ENCODE results near the gene WDR35. TPM values are rescaled to one million over a fixed set of nuclear protein-coding genes. Genes with fewer than 3 reads are reported as not detected.

WDR35 gene
- total and polyA plus RNA-seq, 4 donors, result 0.97 to 3.8 (median 1.6) TPM

DNA sequence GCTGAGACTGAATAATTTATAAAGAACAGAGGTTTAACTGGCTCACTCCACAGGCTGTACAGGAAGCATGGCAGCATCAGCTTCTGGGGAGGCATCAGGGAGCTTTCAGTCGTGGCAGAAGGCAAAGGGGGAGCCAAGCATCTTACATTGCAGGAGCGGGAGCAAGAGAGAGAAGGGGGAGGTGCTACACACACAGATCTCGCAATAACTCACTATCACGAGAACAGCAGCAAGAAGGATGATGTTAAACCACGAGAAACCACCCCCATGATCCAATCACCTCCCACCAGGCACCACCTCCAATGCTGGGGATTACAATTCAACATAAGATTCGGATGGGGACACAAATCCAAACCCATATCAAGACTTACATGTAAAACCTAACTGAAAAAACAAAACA is 40.3 kb upstream of the WDR35 start (continued):
- TF ChIP-seq, protein P1, sequence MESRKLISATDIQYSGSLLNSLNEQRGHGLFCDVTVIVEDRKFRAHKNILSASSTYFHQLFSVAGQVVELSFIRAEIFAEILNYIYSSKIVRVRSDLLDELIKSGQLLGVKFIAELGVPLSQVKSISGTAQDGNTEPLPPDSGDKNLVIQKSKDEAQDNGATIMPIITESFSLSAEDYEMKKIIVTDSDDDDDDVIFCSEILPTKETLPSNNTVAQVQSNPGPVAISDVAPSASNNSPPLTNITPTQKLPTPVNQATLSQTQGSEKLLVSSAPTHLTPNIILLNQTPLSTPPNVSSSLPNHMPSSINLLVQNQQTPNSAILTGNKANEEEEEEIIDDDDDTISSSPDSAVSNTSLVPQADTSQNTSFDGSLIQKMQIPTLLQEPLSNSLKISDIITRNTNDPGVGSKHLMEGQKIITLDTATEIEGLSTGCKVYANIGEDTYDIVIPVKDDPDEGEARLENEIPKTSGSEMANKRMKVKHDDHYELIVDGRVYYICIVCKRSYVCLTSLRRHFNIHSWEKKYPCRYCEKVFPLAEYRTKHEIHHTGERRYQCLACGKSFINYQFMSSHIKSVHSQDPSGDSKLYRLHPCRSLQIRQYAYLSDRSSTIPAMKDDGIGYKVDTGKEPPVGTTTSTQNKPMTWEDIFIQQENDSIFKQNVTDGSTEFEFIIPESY (IDR thresholded peaks at IDR 0.05), result no peak
- TF ChIP-seq TAF1 (conservative IDR thresholded peaks at IDR 0.05), result no peak
- TF ChIP-seq, protein P2, sequence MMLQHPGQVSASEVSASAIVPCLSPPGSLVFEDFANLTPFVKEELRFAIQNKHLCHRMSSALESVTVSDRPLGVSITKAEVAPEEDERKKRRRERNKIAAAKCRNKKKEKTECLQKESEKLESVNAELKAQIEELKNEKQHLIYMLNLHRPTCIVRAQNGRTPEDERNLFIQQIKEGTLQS (IDR thresholded peaks at IDR 0.05), result no peak

DNA sequence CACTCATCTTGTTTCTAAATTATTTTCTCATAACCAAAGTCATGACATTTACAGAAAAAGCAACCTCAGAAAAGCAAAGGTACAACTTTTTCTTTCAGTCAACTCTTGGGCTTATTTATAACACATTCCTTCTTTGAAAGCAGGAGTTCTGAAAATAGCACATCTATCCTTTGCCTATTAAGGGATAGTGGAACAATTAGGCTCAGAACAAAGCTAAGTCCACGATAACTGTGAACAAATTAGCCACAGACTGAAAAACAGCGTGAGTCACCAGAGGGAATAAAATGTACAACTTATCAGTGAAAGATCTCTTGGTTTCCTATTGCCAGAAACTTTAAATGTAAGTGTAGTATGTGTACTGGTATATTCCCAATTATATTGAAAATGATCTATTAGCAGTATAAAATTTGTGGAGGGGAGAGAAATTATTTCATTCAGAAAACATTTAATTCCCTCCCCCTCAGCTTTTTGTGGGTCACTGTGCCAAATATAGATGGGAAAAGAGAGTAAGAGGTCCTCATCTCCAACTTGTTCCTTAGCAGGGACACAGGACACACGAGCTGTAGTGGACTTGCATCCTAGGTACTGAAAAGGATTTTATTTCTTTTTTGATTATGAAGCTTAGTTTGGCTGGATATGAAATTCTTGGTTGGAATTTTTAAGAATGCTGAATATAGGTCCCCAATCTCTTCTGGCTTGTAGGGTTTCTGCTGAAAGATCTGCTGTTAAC is 38.0 kb upstream of the WDR35 start:
- 87% methylated on average over 3 of the region's 3 CpGs for WGBS
- no peak overlapping the region for H3K9ac ChIP-seq (ENCODE audit: low read depth in 1 of 2, low read length in 2 of 2)
- TF ChIP-seq, protein P1 (IDR thresholded peaks at IDR 0.05), result no peak
- TF ChIP-seq YY1 (IDR thresholded peaks at IDR 0.05) (no peak), FOXA2 (IDR thresholded peaks at IDR 0.05) (no peak), HNF4G (IDR thresholded peaks at IDR 0.05) (no peak), SP1 (IDR thresholded peaks at IDR 0.05) (no peak), NR2F2 (IDR thresholded peaks at IDR 0.05) (no peak), JUND (IDR thresholded peaks at IDR 0.05) (no peak), FOXA1 (IDR thresholded peaks at IDR 0.05) (no peak), RXRA (IDR thresholded peaks at IDR 0.05) (no peak), GABPA (IDR thresholded peaks at IDR 0.05 in 1 of 2, conservative IDR thresholded peaks at IDR 0.05 in 1 of 2) (no peak), HNF4A (conservative IDR thresholded peaks at IDR 0.05) (no peak), RAD21 (IDR thresholded peaks at IDR 0.05) (no peak)
- TF ChIP-seq, protein P3, sequence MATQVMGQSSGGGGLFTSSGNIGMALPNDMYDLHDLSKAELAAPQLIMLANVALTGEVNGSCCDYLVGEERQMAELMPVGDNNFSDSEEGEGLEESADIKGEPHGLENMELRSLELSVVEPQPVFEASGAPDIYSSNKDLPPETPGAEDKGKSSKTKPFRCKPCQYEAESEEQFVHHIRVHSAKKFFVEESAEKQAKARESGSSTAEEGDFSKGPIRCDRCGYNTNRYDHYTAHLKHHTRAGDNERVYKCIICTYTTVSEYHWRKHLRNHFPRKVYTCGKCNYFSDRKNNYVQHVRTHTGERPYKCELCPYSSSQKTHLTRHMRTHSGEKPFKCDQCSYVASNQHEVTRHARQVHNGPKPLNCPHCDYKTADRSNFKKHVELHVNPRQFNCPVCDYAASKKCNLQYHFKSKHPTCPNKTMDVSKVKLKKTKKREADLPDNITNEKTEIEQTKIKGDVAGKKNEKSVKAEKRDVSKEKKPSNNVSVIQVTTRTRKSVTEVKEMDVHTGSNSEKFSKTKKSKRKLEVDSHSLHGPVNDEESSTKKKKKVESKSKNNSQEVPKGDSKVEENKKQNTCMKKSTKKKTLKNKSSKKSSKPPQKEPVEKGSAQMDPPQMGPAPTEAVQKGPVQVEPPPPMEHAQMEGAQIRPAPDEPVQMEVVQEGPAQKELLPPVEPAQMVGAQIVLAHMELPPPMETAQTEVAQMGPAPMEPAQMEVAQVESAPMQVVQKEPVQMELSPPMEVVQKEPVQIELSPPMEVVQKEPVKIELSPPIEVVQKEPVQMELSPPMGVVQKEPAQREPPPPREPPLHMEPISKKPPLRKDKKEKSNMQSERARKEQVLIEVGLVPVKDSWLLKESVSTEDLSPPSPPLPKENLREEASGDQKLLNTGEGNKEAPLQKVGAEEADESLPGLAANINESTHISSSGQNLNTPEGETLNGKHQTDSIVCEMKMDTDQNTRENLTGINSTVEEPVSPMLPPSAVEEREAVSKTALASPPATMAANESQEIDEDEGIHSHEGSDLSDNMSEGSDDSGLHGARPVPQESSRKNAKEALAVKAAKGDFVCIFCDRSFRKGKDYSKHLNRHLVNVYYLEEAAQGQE (IDR thresholded peaks at IDR 0.05), result no peak
- TF ChIP-seq, protein P2 (IDR thresholded peaks at IDR 0.05), result no peak
- TF ChIP-seq, protein P4, sequence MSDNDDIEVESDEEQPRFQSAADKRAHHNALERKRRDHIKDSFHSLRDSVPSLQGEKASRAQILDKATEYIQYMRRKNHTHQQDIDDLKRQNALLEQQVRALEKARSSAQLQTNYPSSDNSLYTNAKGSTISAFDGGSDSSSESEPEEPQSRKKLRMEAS (IDR thresholded peaks at IDR 0.05), result no peak
- no peaks in the 10 kb centered on the region for H3K27me3 ChIP-seq (ENCODE audit: control insufficient read depth in 4 of 4, insufficient read depth in 4 of 4, low read length in 3 of 4)
- peaks cover 1 to 46% (median 38%) of the 10 kb centered on the region in 4 donors for H3K36me3 ChIP-seq (ENCODE audit: control insufficient read depth in 4 of 4, insufficient read depth in 3 of 4, low read depth in 1 of 4, low read length in 3 of 4)
- no peak overlapping the region for H3K4me3 ChIP-seq (ENCODE audit: low read depth in 1 of 3, low read length in 3 of 3)
- no peak overlapping the region for H3K27ac ChIP-seq (ENCODE audit: low read depth in 1 of 2, low read length in 2 of 2)
- no peaks in the 10 kb centered on the region for H3K9me3 ChIP-seq (ENCODE audit: control insufficient read depth in 4 of 4, low read length in 3 of 4)
- H3K4me1 ChIP-seq (ENCODE audit: control insufficient read depth in 4 of 4, insufficient read depth in 4 of 4, low read length in 3 of 4), result no peaks in the 10 kb centered on the region
- DNase-seq (ENCODE audit: low spot score), result no peak
